ENCODE results near the gene CLEC16A.
"Not testable (repeated sequence)": the region's sequence is repeated elsewhere in the genome, so short reads cannot be mapped to it uniquely, and the experiment has no call there.

CLEC16A gene

DNA sequence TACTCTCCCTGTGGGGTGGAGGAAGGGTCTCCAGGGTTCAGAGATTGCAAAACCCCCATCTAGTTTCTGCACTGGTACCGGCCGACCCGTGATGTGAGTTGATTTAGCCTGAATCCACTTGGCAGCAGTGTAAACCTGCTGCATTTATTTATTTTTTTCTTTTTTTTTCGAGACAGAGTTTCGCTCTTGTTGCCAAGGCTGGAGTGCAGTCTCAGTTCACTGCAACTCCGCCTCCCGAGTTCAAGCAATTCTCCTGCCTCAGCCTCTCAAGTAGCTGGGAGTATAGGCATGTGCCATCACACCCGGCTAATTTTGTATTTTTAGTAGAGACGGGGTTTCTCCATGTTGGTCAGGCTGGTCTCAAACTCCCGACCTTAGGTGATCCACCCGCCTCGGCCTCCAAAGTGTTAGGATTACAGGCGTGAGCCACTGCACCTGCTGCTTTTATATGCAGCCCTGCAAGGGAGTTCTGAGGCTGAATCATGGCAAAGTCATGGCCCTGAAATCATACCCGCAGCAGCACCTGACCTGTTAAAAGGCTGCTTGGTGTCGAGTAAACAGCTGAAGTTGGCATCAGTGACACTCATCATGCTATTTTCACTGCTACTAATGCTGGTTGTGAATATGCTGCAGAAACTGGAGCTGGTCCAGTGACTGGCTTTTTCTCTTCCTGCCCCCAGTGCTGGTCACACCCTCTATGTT is 23.5 kb upstream of the CLEC16A start:
- TF ChIP-seq, protein P1, sequence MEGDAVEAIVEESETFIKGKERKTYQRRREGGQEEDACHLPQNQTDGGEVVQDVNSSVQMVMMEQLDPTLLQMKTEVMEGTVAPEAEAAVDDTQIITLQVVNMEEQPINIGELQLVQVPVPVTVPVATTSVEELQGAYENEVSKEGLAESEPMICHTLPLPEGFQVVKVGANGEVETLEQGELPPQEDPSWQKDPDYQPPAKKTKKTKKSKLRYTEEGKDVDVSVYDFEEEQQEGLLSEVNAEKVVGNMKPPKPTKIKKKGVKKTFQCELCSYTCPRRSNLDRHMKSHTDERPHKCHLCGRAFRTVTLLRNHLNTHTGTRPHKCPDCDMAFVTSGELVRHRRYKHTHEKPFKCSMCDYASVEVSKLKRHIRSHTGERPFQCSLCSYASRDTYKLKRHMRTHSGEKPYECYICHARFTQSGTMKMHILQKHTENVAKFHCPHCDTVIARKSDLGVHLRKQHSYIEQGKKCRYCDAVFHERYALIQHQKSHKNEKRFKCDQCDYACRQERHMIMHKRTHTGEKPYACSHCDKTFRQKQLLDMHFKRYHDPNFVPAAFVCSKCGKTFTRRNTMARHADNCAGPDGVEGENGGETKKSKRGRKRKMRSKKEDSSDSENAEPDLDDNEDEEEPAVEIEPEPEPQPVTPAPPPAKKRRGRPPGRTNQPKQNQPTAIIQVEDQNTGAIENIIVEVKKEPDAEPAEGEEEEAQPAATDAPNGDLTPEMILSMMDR (IDR thresholded peaks at IDR 0.05; ENCODE audit: extremely low read depth, missing control alignments) = no peak
- no peak for DNase-seq (ENCODE audit: low spot score)

DNA sequence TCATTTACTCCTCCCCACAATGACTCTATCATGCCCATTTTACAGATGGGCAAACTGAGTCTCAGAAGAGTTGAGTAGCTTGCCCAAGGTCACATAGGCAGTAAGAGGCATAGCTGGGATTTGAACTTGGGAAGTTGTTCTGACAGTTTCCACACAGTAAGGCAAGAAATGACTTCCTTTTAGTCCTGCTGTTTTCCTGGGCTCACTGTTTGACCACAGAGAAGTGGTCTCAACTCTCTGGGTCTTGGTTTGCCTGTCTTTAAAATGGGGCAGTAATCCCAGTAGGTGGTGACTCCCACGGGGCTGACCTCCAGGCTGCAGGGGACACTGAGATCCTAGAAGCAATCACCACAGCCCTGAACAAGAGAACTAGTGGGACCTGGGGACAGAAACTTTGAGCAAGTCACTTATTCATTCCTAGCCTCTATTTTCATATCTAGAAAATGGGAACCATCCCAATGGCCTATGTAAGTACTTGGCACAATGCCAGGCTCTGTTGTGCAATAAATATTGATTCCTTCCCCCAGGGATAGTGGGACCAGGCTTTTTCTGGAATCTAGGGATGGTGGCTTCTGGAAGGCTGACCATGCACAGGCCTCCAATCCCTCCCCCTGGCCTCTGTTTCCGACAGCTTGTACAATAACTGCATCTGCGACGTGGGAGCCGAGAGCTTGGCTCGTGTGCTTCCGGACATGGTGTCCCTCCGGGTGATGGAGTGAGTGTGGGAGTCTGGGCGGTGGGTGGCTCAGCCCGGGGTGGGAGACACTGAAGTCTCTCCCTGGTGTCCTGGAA is 22.6 kb upstream of the CLEC16A start:
- TF ChIP-seq, protein P1 (IDR thresholded peaks at IDR 0.05; ENCODE audit: extremely low read depth, missing control alignments) = no peak
- no peak for DNase-seq (ENCODE audit: low spot score)

DNA sequence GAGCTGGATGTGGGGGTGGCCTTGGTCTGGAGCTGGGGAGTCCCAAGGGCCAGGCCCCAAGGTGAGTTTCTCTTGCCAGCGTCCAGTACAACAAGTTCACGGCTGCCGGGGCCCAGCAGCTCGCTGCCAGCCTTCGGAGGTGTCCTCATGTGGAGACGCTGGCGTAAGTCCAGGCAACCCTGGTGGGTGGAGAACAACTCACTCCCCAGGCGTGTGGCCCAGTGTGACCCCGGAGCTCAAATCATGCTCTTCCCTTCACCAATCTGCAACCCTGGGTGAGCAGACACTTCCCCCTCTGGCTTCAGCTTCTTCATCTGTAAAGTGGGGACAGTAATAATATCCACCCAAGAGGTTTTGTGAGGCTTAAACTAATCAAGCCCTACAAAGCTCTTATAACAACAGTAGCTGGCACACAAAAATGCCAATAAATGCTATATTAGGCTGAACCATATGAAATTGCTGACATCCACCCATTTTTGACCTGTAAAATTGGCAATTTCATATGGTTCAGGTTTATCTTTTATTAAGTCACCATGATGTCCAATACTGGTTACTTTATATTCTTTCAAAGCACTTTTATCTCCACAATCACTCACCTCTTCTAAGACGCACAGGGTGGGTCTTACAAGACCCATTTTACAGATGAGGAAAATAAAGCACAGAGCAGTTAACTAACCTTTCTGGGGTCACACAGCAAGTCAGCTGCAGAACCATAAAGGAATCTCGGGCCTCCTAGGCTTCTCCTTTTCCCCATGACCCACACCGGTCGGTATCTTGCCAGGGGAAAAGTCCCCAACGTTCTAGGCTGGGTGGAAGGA is 21.8 kb upstream of the CLEC16A start:
- TF ChIP-seq, protein P1 (IDR thresholded peaks at IDR 0.05; ENCODE audit: extremely low read depth, missing control alignments) = no peak
- DNase-seq (ENCODE audit: low spot score) = no peak

DNA sequence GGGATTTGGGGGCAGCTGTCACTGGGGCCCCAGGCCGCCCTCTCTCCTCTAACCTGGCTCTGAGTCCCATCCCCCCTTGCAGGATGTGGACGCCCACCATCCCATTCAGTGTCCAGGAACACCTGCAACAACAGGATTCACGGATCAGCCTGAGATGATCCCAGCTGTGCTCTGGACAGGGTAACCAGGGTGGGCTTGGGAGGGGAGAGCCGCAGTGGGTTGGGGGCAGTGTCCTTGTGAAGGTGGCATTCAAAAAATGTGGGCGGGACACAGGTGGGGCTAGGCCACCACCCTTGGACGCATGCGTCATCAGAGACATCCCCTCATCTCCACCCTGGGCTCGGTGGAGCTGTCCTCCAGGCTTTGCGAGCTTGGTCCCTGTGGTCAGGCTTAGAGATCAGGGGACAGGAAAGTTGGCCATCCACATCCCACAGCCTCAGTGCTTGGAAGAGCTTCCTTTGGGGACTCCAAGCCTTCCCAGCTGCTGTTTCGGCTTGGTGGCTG is 21.2 kb upstream of the CLEC16A start:
- TF ChIP-seq, protein P1 (IDR thresholded peaks at IDR 0.05; ENCODE audit: extremely low read depth, missing control alignments) = no peak
- no peak for DNase-seq (ENCODE audit: low spot score)

DNA sequence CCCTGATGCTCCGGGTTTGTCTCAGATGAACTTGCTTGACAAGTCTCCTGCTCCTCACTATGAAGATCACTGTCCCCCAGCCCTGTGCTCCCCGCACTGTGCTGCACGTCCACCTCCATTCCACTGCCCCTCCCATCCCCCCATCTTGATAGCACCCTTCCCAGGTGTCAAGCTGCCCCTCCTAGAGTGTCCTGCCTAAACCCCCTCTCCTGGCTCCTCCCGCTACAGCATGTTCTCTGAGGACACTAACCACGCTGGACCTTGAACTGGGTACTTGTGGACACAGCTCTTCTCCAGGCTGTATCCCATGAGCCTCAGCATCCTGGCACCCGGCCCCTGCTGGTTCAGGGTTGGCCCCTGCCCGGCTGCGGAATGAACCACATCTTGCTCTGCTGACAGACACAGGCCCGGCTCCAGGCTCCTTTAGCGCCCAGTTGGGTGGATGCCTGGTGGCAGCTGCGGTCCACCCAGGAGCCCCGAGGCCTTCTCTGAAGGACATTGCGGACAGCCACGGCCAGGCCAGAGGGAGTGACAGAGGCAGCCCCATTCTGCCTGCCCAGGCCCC is 20.6 kb upstream of the CLEC16A start:
- TF ChIP-seq, protein P1 (IDR thresholded peaks at IDR 0.05; ENCODE audit: extremely low read depth, missing control alignments) = no peak
- DNase-seq (ENCODE audit: low spot score) = no peak

DNA sequence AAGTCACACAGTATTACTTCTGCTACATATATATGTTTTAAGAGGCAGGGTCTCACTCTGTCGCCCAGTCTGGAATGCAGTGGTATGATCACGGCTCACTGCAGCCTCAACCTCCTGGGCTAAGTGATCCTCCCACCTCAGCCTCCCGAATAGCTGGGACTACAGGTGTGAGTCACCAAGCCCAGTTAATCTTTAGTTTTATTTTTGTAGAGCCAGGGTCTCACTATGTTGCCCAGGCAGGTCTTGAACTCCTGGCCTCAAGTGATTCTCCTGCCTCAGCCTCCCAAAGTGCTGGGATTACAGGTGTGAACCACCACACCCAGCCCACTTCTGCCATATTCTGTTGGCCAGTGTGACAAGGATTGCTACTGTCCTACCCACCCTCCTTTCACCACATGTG is 19.1 kb upstream of the CLEC16A start:
- DNase-seq (ENCODE audit: low spot score) = not testable (repeated sequence)

DNA sequence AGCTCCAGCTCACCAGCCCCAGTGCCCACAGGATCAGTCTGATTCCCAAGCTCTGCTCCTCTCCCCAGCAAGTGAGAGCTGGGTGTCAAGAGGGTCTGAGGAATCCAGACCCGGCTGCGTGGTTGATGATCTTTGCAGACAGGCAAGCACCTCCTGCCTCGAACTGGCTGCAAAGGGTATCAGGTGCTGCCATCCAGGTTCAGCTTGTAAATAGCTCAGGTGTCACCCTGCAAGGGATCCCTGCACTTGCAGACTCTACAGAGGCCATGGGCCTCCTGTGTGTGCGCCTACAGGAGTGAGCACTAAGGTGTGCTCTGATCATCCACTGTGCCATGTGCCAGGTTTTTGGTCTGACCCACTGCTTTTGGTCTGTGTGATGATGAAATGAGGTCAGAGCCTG is 18.3 kb upstream of the CLEC16A start:
- no peak for DNase-seq (ENCODE audit: low spot score)
- TF ChIP-seq, protein P1 (IDR thresholded peaks at IDR 0.05; ENCODE audit: extremely low read depth, missing control alignments) = no peak

All from GM20000 (cell line).